HepG2 (cell line): ENCODE results near the gene VRK3. TPM values are rescaled to one million over a fixed set of nuclear protein-coding genes. Genes with fewer than 3 reads are reported as not detected.
A peak's percentile ranks its signal among the peaks of the same experiment; 100 is the strongest.

Experiments
- BCLAF1 ChIP-seq: fragments of 450-650 bp; IDR thresholded peaks from 2 replicates; pipeline ENCODE4 v1.6.1; 2017; ENCODE audit warnings: mild to moderate bottlenecking
- CTCF ChIP-seq: sonication (generic); formaldehyde crosslinking; IDR thresholded peaks from 2 replicates; pipeline ENCODE4 v1.5.0; 2020; ENCODE audit warnings: mild to moderate bottlenecking, missing genetic modification reagents, moderate library complexity
- GZF1 ChIP-seq: sonication (generic); formaldehyde crosslinking; IDR thresholded peaks from 2 replicates; pipeline ENCODE4 v1.5.1; 2020; ENCODE audit warnings: mild to moderate bottlenecking, missing genetic modification reagents
- HMG20A ChIP-seq: IDR thresholded peaks from 2 replicates; pipeline ENCODE4 v1.6.1; 2016; ENCODE audit warnings: borderline replicate concordance
- HMGXB3 ChIP-seq: sonication (generic); formaldehyde crosslinking; IDR thresholded peaks from 2 replicates; pipeline ENCODE4 v1.4.0; 2020; ENCODE audit warnings: missing genetic modification reagents, borderline replicate concordance
- HNRNPLL ChIP-seq: fragments of 200-400 bp; formaldehyde crosslinking; IDR thresholded peaks from 2 replicates; pipeline ENCODE4 v1.6.1; 2017; ENCODE audit warnings: mild to moderate bottlenecking, low read depth, low read length; ENCODE audit not compliant: poor library complexity, severe bottlenecking
- MAZ ChIP-seq, 2 experiments: sonication (generic) in 1 of 2; formaldehyde crosslinking in 1 of 2; IDR thresholded peaks; 2 replicates each; pipeline versions ENCODE4 v1.5.0 to v1.6.1; 2012 to 2020; ENCODE audit warnings: low read depth in 2 of 2, mild to moderate bottlenecking in 2 of 2, borderline replicate concordance in 1 of 2, improper control_type of control experiment in 1 of 2, low read length in 1 of 2, missing genetic modification reagents in 1 of 2, moderate library complexity in 1 of 2
- NFKBIZ ChIP-seq: IDR thresholded peaks from 2 replicates; pipeline ENCODE4 v1.6.1; 2018; ENCODE audit warnings: missing genetic modification reagents, missing compliant biosample characterization
- SIN3B ChIP-seq: fragments of 150-350 bp; IDR thresholded peaks from 2 replicates; pipeline ENCODE4 v1.6.1; 2014; ENCODE audit warnings: low read length
- ZBTB39 ChIP-seq: sonication (generic); formaldehyde crosslinking; IDR thresholded peaks from 2 replicates; pipeline ENCODE4 v1.5.0; 2020; ENCODE audit warnings: missing genetic modification reagents
- ZNF670 ChIP-seq: sonication (generic); formaldehyde crosslinking; IDR thresholded peaks from 2 replicates; pipeline ENCODE4 v1.8.0; 2022; ENCODE audit warnings: mild to moderate bottlenecking, missing genetic modification reagents, borderline replicate concordance
- ZNF713 ChIP-seq: sonication (generic); formaldehyde crosslinking; IDR thresholded peaks from 2 replicates; pipeline ENCODE4 v1.4.0; 2020; ENCODE audit warnings: mild to moderate bottlenecking, missing genetic modification reagents
- ZNF788 ChIP-seq: sonication (generic); formaldehyde crosslinking; IDR thresholded peaks from 2 replicates; pipeline ENCODE4 v1.5.0; 2020; ENCODE audit warnings: mild to moderate bottlenecking, missing genetic modification reagents, borderline replicate concordance
- polyA plus RNA-seq, 8 experiments: library from polyadenylated mRNA; depleted of rRNA in 3 of 8; stranded (reverse) in 7 of 8; unstranded in 1 of 8; fragments of >200 nt; fragmentation: Illumina TruSeq in 4 of 8; extraction: Trizol in 4 of 8; gene quantifications; 2 replicates each; pipeline versions ENCODE4 v1.2.1 to v1.2.3, GENCODE V29; 2011 to 2016; ENCODE audit warnings: low read depth in 4 of 8, missing spikeins in 1 of 8, mixed read lengths in 1 of 8; ENCODE audit not compliant: insufficient read depth in 1 of 8
- total RNA-seq, 5 experiments: library from RNA; depleted of rRNA; stranded (reverse); fragments of >200 nt; fragmentation: Illumina TruSeq; extraction: Trizol; gene quantifications; 2 replicates each; pipeline ENCODE4 v1.2.3, GENCODE V29; 2016; ENCODE audit warnings: low read depth in 1 of 5

VRK3 gene
- total and polyA plus RNA-seq, 2 of the 13 experiments (the other 11 are each of a cell fraction or from before 2014, with no cell fraction given), result 23.8 to 28.3 TPM

GRCh38 chr19:50025794-50026549 lies 800 bp upstream of the VRK3 start, which contains the start of gene ZNF473 (continued):
- 0 out of 2 replicates have a peak, but pooled peaks have one; percentile 38 for TF ChIP-seq ZBTB39 (CRISPR knock-in tag)
- TF ChIP-seq SIN3B, result peak; percentile 78; the same call in 1 of the 2 replicates
- TF ChIP-seq ZNF670 (CRISPR knock-in tag), result no peak; the same call in 1 of the 2 replicates
- TF ChIP-seq HMG20A (CRISPR knock-in tag), result no peak
- peak; percentile 96 for TF ChIP-seq NFKBIZ (CRISPR knock-in tag)
- no peak; the same call in 1 of the 2 replicates for TF ChIP-seq GZF1 (CRISPR knock-in tag)
- no peak for TF ChIP-seq MAZ (IDR thresholded peaks at IDR 0.05; ENCODE audit: borderline replicate concordance, low read depth, low read length)
- peak; percentile 94 for TF ChIP-seq MAZ (CRISPR knock-in tag; IDR thresholded peaks at IDR 0.05; ENCODE audit: low read depth)
- peak; percentile 30 for TF ChIP-seq HNRNPLL
- no peak for TF ChIP-seq BCLAF1
- TF ChIP-seq CTCF (CRISPR knock-in tag), result no peak
- TF ChIP-seq ZNF713 (CRISPR knock-in tag), result no peak
- no peak; the same call in 1 of the 2 replicates for TF ChIP-seq HMGXB3 (CRISPR knock-in tag)
- TF ChIP-seq ZNF788, result peak; percentile 95
